Amniotic epithelial cell (primary cell): Measurements from ENCODE around the gene TMPRSS3.

Experiments
- DNase-seq: peaks from one replicate; pipeline ENCODE4 v3.0.0-alpha.2; 2010; ENCODE audit warnings: low read depth

The TMPRSS3 gene

GRCh38 chr21:42350318-42350910 is 45.4 kb downstream of the TMPRSS3 start:
- no peak for DNase-seq

- no peak for DNase-seq
These were observed 46.2 kb downstream of the TMPRSS3 start for GRCh38 chr21:42349420-42350317.

GRCh38 chr21:42348762-42349161 is 47.1 kb downstream of the TMPRSS3 start:
- no peak for DNase-seq

- no peak for DNase-seq
These were observed 48.1 kb downstream of the TMPRSS3 start for GRCh38 chr21:42347601-42348327.

- no peak for DNase-seq
These were observed 48.8 kb downstream of the TMPRSS3 start for GRCh38 chr21:42346866-42347600.

- no peak for DNase-seq
These were observed 49.4 kb downstream of the TMPRSS3 start for GRCh38 chr21:42346441-42346840.

GRCh38 chr21:42344631-42345030 is 51.2 kb downstream of the TMPRSS3 start:
- DNase-seq: no peak

- DNase-seq: no peak
These were observed 51.8 kb downstream of the TMPRSS3 start for GRCh38 chr21:42343963-42344510.

GRCh38 chr21:42343556-42343955 is 52.3 kb downstream of the TMPRSS3 start:
- DNase-seq: no peak

- no peak for DNase-seq
These were observed 52.8 kb downstream of the TMPRSS3 start for GRCh38 chr21:42343101-42343500.

- DNase-seq: no peak
These were observed 53.9 kb downstream of the TMPRSS3 start for GRCh38 chr21:42341776-42342542.

- no peak for DNase-seq
These were observed 55.4 kb downstream of the TMPRSS3 start for GRCh38 chr21:42340187-42341050.

GRCh38 chr21:42338729-42339715 is 56.8 kb downstream of the TMPRSS3 start:
- no peak for DNase-seq

GRCh38 chr21:42337830-42338728 is 57.8 kb downstream of the TMPRSS3 start:
- DNase-seq: peak; percentile 15

GRCh38 chr21:42337276-42337675 is 58.6 kb downstream of the TMPRSS3 start:
- no peak for DNase-seq

- peak; percentile 3 for DNase-seq
These were observed 59.8 kb downstream of the TMPRSS3 start for GRCh38 chr21:42336054-42336453.

GRCh38 chr21:42332557-42333317 is 63.1 kb downstream of the TMPRSS3 start:
- no peak for DNase-seq
